ENCODE results near the gene ACTMAP.

ACTMAP gene

DNA sequence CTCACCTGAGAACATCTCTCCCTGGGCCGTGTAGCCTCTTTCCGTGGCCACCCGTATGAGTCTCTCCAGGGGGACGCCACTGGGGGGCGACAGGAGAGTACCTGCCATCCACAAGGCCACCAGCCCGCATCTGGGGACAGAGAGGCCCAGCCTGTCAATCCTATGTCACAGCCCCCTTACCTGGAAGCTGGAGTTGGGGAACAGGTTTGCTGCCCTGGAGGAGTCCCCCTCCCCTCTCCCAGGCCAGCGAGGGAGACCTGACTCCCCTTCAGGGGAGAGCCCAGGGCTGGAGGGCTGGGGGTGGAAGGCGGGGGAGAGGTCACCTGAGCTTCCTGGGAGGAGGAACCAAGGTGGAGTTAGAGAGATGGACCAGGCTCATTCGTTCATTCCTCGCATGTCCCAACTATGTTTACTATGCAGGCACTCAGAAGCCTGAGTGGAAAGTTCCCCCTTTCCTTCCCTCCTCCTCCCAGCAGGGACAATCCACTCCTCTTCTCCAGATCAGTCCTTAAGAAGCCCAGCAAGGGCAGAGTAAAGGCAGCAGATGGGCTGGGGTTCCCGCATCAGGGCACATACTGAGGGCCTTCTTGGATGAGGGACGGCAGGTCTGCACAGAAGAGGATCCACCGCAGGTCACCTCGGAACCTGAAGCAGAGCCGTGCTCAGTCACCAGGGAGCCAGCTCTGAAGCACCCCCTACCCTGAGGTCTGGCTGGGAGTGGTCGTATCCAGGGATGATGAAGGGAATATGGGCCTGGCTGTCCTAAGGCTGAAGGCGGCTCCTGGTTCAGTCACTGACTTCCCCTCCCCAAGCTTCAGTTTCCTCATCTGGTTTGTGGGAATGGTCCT, 5.5 kb downstream of the ACTMAP start:
- Histone ChIP-seq H3K4me3 (replicated peaks; ENCODE audit: insufficient read depth, low read length) (no peak overlapping the region), H3K27ac (replicated peaks) (no peak overlapping the region), H3K27me3 (ENCODE audit: insufficient read depth, poor library complexity, severe bottlenecking) (no peaks in the 10 kb centered on the region)
- DNase-seq (ENCODE audit: low read depth in 1 of 2, low spot score in 1 of 2) = no peak
- TF ChIP-seq POLR2AphosphoS5 (IDR thresholded peaks at IDR 0.05; ENCODE audit: low read depth) = no peak
- no peak for TF ChIP-seq GABPA (IDR thresholded peaks at IDR 0.05; ENCODE audit: low read depth)
- no peak for TF ChIP-seq SPI1 (IDR thresholded peaks at IDR 0.05; ENCODE audit: borderline replicate concordance, low read depth)
- TF ChIP-seq, protein P1, sequence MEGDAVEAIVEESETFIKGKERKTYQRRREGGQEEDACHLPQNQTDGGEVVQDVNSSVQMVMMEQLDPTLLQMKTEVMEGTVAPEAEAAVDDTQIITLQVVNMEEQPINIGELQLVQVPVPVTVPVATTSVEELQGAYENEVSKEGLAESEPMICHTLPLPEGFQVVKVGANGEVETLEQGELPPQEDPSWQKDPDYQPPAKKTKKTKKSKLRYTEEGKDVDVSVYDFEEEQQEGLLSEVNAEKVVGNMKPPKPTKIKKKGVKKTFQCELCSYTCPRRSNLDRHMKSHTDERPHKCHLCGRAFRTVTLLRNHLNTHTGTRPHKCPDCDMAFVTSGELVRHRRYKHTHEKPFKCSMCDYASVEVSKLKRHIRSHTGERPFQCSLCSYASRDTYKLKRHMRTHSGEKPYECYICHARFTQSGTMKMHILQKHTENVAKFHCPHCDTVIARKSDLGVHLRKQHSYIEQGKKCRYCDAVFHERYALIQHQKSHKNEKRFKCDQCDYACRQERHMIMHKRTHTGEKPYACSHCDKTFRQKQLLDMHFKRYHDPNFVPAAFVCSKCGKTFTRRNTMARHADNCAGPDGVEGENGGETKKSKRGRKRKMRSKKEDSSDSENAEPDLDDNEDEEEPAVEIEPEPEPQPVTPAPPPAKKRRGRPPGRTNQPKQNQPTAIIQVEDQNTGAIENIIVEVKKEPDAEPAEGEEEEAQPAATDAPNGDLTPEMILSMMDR (IDR thresholded peaks at IDR 0.05; ENCODE audit: insufficient read depth, low read length) = no peak
- TF ChIP-seq, protein P2, sequence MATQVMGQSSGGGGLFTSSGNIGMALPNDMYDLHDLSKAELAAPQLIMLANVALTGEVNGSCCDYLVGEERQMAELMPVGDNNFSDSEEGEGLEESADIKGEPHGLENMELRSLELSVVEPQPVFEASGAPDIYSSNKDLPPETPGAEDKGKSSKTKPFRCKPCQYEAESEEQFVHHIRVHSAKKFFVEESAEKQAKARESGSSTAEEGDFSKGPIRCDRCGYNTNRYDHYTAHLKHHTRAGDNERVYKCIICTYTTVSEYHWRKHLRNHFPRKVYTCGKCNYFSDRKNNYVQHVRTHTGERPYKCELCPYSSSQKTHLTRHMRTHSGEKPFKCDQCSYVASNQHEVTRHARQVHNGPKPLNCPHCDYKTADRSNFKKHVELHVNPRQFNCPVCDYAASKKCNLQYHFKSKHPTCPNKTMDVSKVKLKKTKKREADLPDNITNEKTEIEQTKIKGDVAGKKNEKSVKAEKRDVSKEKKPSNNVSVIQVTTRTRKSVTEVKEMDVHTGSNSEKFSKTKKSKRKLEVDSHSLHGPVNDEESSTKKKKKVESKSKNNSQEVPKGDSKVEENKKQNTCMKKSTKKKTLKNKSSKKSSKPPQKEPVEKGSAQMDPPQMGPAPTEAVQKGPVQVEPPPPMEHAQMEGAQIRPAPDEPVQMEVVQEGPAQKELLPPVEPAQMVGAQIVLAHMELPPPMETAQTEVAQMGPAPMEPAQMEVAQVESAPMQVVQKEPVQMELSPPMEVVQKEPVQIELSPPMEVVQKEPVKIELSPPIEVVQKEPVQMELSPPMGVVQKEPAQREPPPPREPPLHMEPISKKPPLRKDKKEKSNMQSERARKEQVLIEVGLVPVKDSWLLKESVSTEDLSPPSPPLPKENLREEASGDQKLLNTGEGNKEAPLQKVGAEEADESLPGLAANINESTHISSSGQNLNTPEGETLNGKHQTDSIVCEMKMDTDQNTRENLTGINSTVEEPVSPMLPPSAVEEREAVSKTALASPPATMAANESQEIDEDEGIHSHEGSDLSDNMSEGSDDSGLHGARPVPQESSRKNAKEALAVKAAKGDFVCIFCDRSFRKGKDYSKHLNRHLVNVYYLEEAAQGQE (IDR thresholded peaks at IDR 0.05; ENCODE audit: insufficient replicate concordance, low read depth) = no peak

DNA sequence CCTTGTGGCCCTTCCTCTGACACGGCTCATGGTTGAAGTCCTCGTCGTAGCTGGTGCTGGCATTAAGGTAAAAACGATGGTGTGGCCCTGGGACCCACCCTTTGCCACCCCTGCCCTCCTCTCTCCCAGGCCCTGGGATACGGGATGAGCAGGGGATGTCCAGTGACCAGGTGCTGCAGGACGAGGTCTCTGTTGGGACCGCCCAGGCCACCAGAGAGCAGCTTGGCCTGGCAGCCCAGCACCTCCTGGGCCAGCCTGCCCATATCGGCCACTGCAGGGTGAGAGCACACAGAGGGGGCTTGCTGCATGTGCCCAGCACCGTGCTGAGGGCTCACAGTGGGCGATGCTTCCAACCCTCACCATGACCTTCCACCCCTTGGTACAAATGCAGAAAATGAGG, 6.4 kb downstream of the ACTMAP start:
- no peaks in the 10 kb centered on the region for H3K27me3 ChIP-seq (ENCODE audit: insufficient read depth, poor library complexity, severe bottlenecking)
- no peak overlapping the region for H3K27ac ChIP-seq (replicated peaks)
- no peak overlapping the region for H3K4me3 ChIP-seq (replicated peaks; ENCODE audit: insufficient read depth, low read length)
- TF ChIP-seq, protein P2 (IDR thresholded peaks at IDR 0.05; ENCODE audit: insufficient replicate concordance, low read depth) = no peak
- TF ChIP-seq, protein P1 (IDR thresholded peaks at IDR 0.05; ENCODE audit: insufficient read depth, low read length) = no peak
- TF ChIP-seq GABPA (IDR thresholded peaks at IDR 0.05; ENCODE audit: low read depth) (no peak), POLR2AphosphoS5 (IDR thresholded peaks at IDR 0.05; ENCODE audit: low read depth) (no peak), SPI1 (IDR thresholded peaks at IDR 0.05; ENCODE audit: borderline replicate concordance, low read depth) (no peak)
- DNase-seq (ENCODE audit: low read depth in 1 of 2, low spot score in 1 of 2) = no peak

DNA sequence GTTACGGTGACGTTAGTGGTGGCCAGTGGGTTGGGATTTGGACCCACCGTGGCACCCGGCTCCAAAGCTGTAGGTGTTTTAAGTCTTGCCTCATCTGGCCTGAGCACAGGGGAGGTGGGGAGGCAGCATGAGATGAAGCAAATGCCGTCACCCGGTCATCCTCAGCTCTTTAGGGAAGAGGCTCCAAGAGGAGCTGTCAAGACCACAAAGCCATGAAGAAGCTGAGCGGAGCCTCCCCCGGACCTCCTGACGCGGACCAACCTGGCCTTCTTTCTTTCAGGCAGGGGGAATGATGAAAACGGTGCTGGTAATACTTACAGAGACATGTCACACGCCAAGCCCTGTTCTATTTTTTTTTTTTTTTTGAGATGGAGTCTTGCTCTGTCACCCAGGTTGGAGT, 7.4 kb downstream of the ACTMAP start:
- TF ChIP-seq, protein P2 (IDR thresholded peaks at IDR 0.05; ENCODE audit: insufficient replicate concordance, low read depth) = no peak
- no peak for TF ChIP-seq SPI1 (IDR thresholded peaks at IDR 0.05; ENCODE audit: borderline replicate concordance, low read depth)
- no peak for TF ChIP-seq GABPA (IDR thresholded peaks at IDR 0.05; ENCODE audit: low read depth)
- TF ChIP-seq, protein P1 (IDR thresholded peaks at IDR 0.05; ENCODE audit: insufficient read depth, low read length) = no peak
- TF ChIP-seq POLR2AphosphoS5 (IDR thresholded peaks at IDR 0.05; ENCODE audit: low read depth) = no peak
- Histone ChIP-seq H3K27me3 (ENCODE audit: insufficient read depth, poor library complexity, severe bottlenecking) (no peaks in the 10 kb centered on the region), H3K27ac (replicated peaks) (no peak overlapping the region), H3K4me3 (replicated peaks; ENCODE audit: insufficient read depth, low read length) (no peak overlapping the region)
- DNase-seq (ENCODE audit: low read depth in 1 of 2, low spot score in 1 of 2) = no peak
